GM12872 (cell line): ENCODE measurements around the gene HOXA1.

Experiments
- CTCF ChIP-seq: IDR thresholded peaks from 3 replicates; pipeline ENCODE4 v1.5.1; 2011; ENCODE audit warnings: low read depth, mild to moderate bottlenecking, low read length, moderate library complexity; ENCODE audit not compliant: insufficient read depth

HOXA1 gene

DNA sequence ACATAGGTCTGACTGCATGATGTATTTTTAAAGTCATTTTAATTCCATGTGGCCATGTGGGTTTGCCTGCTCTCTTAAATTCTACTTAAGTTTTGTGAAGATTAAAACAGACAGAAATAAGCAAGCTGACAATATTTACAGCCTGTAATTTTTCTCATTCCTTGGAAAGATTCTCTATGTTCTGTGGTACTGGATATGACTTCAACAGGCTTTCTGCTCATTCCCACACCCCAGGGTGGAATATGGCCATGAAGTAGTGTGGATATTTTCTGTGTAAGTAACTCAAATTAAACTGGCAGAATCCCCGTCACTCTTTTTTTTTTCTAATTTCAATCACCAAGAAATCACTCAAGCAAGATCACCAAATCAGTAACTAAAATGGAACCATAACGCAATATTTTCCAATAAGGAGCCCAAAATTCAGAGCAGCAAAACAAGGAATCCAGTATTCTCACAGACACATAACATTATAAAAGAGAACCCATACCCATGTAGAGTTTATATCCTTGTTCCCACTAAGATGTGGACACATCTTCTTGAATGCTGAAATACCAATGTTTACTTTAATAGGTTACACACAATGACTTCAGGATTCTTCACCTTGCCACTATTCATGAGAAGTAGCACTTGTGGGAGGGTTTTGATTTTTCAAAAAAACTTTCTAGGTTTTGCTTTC is 42.0 kb upstream of the HOXA1 start:
- TF ChIP-seq CTCF, result no peak

GRCh38 chr7:27134392-27134791 is 38.6 kb upstream of the HOXA1 start:
- TF ChIP-seq CTCF, result no peak

- TF ChIP-seq CTCF, result no peak
These were observed 37.8 kb upstream of the HOXA1 start for GRCh38 chr7:27133409-27134231.

DNA sequence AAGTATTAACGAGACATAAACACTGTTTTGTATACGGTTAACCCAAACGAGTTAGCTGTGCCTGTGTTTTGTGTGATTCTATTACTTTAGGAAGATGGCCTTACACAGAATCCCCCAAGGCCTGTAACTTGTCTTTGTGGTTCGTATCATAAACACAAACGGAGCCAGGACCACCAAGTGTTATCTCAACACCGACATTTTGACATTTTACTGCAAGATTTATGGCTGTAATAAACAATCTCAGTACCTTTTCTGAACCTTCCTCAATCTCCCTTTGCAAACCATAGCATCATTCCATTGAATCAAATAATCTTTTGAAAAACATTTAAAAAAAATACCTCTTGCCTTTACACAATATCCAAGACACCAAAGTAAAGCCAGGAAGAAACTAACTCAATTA is 37.2 kb upstream of the HOXA1 start:
- TF ChIP-seq CTCF, result no peak

DNA sequence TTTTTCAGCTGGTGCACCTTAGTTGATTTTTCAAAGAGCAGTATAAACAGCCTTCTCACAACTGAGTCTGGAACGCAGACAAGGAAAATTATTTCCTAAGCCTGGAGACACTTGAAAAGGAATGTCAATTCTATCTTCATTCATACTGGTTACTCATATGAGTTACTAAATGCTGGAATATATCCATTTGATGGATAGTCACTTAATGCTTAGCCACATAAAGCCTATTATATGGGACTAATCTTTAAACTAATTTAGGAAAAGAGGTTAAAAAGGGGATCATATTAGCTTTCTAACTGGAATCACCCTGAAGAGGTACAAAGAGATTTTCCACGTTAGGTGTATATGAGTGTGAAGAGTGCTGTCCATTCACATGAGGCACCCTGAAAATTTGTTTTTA is 36.4 kb upstream of the HOXA1 start:
- TF ChIP-seq CTCF, result no peak

DNA sequence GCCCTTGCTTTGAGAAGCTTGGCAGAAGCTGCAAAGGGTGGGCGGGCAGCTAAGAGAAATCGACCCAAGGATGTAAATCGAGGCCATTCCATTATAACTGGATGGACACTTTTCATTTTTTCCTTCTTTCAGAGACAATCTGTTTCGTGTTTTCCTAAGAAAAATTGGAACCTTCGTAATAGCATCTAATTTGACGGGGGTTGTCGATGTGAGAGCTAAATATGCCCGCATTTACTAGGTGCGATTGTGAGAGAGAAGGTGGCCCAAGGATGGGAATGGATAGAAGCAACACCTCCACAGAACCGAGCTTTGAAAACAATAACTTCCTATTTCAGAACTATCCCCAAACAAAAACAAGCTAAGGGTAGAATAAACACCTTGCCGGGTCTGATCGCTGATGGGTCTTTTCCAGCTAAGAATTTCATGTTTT is 35.6 kb upstream of the HOXA1 start:
- TF ChIP-seq CTCF, result no peak

- no peak for TF ChIP-seq CTCF
These were observed 35.0 kb upstream of the HOXA1 start, which contains the start of gene HOXA4 for GRCh38 chr7:27130540-27131389. Gene HOXA4 (minus strand): TSS chr7:27130757. CDS start chr7:27130733, 24 bp downstream.
